Inflammatory macrophage treated with lipopolysaccharide for 1 hour (primary cell): ENCODE results near the gene ZNF578.
"Not testable (repeated sequence)": the region's sequence is repeated elsewhere in the genome, so short reads cannot be mapped to it uniquely, and the experiment has no call there.

Experiments used
- DNase-seq, 2 donors: peaks; one replicate each; pipeline ENCODE4 v3.0.0-alpha.2; 2020 to 2022

ZNF578 gene

DNA sequence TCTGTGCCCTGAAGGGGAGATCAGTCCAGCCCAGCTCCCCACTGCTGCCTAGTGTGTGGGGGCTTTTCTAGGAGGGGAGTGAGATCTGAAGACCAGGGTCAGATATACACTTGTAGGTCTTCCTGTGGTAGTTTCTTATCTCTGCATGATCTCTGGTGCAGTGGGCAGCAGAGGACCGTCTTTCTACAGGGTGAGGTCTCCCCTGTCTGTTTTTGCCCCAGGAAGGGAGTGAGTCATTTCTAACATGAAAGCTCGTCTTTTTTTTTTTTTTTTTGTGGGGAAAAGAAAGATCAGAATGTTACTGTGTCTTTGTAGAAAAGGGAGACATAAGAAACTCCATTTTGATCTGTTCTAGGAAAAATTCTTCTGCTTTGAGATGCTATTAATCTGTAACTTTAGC is 65.3 kb downstream of the ZNF578 start:
- DNase-seq, result no peak

DNA sequence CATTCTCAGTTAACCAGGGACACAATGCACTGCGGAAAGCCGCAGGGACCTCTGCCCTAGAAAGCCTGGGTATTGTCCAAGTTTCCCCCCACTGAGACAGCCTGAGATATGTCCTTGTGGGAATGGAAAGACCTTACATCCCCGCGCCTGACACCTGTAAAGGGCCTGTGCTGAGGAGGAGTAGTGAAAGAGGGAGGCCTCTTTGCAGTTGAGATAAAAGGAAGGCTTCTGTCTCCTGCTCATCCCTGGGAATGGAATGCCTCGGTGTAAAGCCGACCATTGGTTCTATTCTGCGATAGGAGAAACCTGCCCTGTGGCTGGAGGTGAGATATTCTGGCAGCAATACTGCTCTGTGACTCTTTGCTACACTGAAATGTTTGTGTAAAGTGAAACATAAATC is 65.8 kb downstream of the ZNF578 start:
- DNase-seq, result not testable (repeated sequence)

GRCh38 chr19:52520013-52520412 is 66.7 kb downstream of the ZNF578 start:
- DNase-seq, result no peak

GRCh38 chr19:52522551-52522950 is 69.2 kb downstream of the ZNF578 start:
- DNase-seq, result no peak

DNA sequence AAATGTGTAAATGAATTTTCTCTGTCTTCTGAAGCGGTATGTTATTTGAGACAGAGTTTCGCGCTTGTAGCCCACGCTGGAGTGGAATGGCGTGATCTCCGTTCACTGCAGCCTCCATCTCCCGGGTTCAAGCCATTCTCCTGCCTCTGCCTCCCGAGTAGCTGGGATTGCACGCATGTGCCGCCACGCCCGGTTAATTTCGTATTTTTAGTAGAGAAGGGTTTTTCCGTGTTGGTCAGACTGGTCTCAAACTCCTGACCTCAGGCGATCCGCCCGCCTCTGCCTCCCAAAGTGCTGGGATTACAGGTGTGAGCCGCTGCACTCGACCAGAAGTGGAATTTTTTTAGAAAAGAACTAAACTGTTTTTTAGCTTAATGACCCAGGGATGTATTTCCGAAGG is 70.7 kb downstream of the ZNF578 start:
- no peak for DNase-seq

DNA sequence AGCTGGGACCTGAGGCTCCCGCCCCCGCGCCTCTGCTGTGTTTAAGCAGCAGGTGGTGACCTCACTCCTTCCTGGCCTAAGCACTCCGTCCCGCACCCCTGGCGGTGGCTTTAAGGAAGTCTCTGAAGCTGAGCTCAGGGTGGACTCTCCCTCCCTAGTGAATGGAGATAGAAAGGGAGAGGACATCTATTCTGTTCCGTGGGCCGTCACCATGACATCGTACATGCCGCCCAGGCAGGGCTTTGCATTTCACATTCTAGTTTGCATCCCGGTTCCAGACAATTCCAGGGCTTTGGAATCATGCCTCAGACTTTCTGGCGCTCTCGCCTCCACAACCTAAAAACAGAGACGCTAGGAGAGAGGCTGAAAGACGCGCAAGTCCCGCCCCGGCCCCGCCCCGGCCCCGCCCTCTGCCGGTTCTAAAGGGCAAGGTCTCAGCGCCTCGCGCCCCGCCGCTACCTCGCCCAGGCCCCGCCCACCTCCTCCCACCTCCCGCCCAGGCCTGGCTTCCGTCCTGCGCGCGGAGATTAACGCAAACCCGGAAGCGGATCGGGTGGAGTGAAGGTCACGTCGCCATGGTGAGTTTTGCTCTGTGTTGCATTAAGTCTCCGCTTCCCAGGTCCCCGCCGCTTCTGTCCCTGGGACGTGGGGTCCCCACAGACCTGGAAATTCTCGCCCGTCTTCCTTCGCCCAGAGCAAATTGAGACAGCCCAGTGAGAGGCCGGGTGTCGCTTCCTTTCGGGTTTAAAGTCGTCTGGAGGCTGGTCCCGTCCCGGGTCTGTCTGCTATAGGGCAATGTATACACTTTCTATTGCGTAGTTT is 74.0 kb downstream of the ZNF578 start, which contains the start of gene ZNF808:
Gene ZNF808 (plus strand): TSS at position 535 of the 822 bp plus-strand sequence. CDS start 15,617 bp downstream, outside the sequence.
- DNase-seq, result peak; percentile 93 to 94

DNA sequence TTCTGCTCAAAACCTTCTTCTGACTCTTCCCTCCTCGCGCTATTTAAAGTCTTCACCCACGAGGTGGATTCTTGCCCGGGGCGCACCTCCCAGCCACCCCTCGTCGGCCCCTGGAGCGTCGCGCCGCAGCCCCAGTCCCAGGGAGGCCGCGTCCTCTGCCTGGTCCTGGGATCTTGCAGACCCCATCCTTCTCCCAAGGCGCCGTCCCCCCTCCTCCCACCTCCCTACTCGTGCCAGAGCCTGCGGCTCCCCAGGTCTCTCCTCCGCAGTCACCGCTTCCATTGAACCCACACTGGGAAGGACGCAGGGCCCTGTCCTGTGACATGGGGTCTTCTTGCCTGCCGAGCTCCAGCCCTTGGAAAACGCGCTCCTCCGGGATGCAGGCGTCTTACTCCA is 74.6 kb downstream of the ZNF578 start:
- no peak for DNase-seq

- DNase-seq, result no peak
Observed at GRCh38 chr19:52532480-52532879, 79.1 kb downstream of the ZNF578 start.

DNA sequence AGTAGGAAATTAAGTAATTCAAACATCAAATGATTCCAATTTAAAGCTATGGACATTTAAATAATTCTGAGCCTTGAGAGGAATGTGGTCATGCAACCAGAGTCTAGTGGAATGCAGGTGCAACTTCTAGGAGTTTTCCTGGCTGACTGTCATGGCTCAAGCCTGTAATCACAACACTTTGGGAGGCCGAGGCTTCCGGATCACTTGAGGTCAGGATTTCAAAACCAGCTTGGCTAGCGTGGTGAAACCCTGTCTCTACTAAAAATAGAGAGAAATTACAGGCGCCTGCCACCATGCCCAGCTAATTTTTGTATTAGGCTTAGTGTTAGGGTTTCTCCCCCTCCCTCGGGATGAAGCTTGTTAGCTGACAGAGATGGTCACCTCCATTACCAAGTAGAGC is 80.5 kb downstream of the ZNF578 start:
- peak; percentile 48 to 67 for DNase-seq

DNA sequence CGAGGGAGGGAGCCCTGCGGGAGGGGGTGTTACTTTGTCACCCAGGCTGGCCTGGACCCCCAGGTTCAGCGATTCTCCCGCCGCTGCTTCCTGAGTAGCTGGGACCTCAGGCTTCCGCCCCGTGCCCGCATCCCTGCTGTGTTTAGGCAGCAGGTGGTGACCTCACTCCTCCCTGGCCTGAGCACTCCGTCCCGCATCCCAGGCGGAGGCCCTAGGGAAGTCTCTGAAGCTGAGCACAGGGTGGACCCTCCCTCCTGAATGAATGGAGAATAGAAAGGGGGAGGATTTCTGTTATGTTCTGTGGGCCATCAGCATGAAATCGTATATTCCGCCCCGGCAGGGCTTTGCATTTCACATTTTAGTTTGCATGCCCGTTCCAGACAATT is 82.0 kb downstream of the ZNF578 start:
- DNase-seq, result not testable (repeated sequence)

DNA sequence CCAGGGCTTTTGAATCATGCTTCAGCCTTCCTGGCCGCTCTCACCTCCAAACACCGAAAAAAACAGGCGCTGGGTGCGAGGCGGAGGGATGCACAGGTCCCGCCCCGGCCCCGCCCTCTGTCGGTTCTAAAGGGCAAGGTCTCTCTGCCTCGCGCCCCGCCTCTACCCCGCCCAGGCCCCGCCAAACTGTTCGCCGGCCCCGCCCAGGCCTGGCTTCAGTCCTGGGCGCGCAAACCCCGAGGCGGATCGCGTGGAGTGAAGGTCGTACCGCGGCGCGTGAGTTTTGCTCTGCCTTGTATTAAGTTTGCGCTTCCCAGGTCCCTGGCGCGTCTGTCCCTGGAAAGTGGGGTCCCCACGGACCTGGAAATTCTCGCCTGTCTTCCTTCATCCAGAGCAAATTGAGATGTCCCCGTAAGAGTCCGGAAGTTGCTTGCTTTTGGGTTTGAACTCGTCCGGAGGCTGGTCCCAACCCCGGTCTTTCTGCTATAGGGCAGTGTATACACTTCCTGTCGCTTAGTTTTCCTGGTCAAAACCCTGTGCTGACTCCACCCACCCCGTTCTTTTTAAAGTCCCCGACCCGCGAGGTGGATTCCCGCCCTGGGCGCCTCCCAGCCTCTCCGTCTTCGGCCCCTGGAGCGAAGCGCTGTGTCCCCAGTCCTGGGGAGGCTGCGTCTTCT is 82.6 kb downstream of the ZNF578 start:
- DNase-seq, result peak; percentile 65 to 68

DNA sequence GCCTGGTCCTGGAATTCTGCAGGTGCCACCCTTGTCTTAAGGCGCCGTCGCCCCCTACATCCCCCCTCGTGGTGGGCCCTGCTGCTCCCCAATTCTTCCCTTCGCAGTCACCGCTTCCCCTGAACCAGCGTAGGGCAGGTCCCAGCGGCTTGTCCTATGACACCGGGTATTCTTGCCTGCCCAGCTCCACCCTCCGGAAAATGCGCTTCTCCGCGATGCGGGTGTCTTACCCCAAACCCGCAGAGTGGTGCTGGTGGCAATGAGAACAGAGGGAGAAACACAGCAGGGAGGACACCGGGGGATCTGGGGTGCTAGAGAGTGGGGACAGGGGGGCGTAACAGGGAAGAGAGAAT is 83.1 kb downstream of the ZNF578 start:
- peak in 1 of 2 donors; percentile 4 for DNase-seq

DNA sequence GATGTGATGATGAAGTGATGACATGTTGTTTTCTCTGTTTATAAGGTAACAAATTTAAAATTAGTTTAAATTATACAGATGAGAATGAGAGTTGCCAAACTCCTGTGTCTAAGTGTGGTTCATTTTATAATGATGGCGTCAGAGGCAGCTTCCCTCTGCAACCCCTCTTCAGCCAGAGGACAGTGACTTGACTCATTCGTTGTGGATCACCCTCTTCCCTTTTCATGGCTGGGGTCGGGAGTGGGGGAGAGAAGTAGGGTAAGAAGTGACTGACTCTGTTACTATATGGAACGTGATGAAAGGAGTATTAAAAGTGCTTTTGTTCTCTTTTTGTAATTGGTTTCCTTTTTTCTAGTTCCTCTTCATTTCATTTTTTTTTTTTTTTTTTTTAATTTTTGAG is 85.5 kb downstream of the ZNF578 start:
- DNase-seq, result peak in 1 of 2 donors; percentile 16

DNA sequence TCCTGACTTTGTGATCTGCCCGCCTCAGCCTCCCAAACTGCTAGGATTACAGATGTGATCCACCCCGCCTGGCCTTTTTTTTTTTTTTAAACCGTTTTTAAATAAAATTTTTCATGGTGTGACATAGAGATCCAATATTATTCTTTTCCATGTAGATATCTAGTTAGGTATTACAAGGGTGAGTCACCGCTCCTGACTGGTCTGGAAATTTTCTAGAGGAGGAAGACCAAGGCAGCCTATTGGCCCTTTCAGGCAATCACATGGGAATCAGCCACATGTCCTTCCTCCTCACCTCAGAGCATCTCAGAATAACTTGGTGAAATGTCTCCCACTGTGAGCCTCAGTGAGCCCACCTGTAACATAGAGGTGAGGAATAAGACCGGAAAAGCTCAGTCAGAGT is 87.8 kb downstream of the ZNF578 start:
- DNase-seq, result not testable (repeated sequence)

- DNase-seq, result no peak
Observed at GRCh38 chr19:52541608-52542007, 88.3 kb downstream of the ZNF578 start.

DNA sequence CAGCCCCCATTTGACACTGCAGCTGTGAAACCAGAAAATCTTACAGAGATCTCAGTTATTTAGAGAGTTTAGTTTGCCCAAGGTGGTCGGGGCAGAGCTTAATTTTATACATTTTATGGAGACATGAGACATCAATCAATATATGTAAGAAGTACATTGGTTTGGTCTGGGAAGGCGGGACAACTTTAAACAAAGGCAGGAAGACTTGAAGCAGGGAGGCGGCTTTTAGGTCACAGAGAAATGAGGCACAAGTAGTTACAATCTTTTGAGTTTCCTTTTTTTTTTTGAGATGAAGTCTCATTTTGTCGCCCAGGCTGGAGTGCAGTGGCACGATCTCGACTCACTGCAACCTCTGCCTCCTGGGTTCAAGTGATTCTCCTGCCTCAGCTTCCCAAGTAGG is 89.2 kb downstream of the ZNF578 start:
- not testable (repeated sequence) for DNase-seq

- DNase-seq, result peak in 1 of 2 donors; percentile 33
Observed at GRCh38 chr19:52542984-52543664, 89.8 kb downstream of the ZNF578 start.

DNA sequence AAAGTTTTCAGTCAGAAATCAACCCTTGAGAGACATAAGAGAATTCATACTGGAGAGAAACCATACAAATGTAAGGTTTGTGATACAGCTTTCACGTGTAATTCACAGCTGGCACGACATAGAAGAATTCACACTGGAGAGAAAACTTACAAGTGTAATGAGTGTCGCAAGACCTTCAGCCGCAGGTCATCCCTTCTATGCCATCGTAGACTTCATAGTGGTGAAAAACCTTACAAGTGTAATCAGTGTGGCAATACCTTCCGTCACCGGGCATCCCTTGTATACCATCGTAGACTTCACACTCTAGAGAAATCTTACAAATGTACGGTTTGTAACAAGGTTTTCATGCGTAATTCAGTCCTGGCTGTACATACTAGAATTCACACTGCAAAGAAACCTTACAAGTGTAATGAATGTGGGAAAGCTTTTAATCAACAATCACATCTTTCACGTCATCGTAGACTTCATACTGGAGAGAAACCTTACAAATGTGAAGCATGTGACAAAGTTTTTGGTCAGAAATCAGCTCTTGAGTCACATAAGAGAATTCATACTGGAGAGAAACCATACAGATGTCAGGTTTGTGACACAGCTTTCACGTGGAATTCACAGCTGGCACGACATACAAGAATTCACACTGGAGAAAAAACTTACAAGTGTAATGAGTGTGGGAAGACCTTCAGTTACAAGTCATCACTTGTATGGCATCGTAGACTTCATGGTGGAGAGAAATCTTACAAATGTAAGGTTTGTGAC is 101.0 kb downstream of the ZNF578 start:
- DNase-seq, result no peak

GRCh38 chr19:52557231-52557995 is 104.1 kb downstream of the ZNF578 start:
- no peak for DNase-seq

DNA sequence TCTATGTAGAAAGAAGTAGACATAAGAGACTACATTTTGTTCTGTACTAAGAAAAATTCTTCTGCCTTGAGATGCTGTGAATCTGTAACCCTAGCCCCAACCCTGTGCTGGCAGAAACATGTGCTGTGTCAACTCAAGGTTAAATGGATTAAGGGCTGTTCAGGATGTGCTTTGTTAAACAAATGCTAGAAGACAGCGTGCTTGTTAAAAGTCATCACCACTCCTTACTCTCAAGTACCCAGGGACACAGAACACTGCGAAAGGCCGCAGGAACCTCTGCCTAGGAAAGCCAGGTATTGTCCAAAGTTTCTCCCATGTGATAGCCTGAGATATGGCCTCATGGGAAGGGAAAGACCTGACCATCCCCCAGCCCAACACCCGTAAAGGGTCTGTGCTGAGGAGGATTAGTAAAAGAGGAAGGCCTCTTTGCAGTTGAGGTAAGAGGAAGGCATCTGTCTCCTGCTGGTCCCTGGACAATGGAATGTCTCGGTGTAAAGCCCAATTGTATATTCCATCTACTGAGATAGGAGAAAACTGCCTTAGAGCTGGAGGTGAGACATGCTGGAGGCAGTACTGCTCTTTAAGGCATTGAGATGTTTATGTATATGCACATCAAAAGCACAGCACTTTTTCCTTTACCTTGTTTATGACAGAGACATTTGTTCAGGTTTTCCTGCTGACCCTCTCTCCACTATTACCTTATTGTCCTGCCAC is 105.5 kb downstream of the ZNF578 start:
- DNase-seq, result not testable (repeated sequence)

GRCh38 chr19:52561611-52562010 is 108.3 kb downstream of the ZNF578 start:
- not testable (repeated sequence) for DNase-seq
